D341Med (cell line): ENCODE measurements around the gene EMC1.
"Not testable (repeated sequence)": the region's sequence is repeated elsewhere in the genome, so short reads cannot be mapped to it uniquely, and the experiment has no call there.

Experiments
- DNase-seq: peaks from one replicate; pipeline ENCODE4 v3.0.0; 2012; ENCODE audit warnings: low spot score

Gene EMC1

DNA sequence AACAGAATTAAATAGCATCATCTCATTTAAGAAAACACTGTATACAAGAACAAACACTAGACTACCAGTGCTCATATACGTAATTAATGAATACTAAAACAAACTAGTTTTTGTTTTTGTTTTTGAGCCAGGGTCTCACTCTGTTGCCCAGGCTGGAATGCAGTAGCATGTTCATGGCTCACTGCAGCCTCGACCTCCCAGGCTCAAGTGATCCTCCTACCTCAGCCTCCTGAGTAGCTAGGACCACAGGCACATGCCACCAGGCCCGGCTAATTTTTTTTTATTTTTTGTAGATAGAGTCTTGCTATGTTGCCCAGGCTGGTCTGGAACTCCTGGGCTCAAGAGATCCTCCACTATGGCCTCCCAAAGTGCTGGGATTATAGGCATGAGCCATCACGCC, 34.7 kb downstream of the EMC1 start:
- DNase-seq = not testable (repeated sequence)

DNA sequence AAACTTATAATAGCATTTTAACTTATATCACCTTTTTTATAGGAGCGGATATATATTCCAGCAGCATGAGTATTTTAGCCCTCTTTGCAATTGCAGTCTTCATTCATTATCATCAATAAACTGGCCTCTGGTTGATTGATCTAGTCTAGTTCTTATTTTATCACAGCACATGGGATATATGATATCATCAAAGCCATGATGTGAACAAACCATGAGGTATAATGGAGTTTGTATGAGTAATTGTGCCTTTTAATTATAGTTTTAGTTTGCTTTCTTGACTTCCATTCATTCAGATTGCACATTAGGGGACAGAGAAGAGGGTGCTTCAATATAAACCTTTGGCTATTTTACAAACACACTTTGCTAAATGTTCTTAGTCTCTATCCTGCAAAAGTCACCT, 37.7 kb downstream of the EMC1 start:
- DNase-seq = no peak

DNA sequence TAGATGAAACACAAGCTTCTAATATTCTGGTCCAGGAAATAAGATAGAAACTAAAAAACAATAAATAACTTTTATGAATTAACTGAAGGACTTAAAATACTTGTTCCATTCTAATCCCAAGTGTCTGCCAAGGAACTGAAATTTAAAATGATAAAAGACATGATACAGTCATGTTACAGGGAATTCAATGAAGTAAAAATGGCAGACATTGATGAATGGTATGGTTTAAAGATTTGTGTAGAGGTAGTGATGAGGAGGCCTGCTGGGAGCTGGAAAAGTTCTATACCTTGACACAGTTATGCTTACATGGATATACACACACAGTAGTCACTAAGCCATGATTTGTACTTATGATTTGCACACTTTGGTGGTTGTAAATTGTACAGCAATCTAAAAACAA, 39.2 kb downstream of the EMC1 start:
- no peak for DNase-seq

DNA sequence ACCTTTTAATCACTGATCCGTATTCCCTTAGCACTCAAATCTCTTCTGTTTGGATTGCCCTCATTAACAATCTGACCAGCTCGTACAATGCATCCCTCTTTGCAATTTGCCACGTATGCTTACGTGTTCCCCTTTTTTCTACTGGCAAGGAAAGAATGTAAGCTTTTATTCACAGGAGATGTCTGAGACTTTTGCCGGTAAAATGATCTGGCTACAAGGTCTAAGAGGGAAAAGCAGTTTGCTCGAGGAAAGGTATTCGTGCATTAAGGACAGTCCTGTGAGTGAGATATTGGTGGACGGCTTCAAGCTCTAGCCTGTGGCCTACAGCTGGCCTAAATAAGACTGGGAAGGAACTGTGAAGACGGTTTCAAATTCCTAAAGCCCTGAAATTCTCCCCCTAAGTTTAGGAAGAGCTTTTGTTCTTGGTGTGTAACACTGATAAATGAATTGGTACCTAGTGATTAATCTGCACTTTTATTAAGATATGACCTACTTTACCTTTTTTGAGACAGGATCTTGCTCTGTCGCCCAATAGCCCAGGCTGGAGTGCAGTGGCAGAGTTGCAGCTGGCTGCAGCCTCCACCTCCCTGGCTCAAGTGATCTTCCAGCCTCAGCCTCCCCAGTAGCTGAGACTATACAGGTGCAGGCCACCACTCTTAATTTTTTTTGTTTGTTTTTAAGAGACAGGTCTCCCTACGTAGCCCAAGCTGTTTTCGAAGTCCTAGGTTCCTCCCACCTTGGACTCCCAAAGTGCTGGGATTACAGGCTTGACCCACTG, 40.4 kb downstream of the EMC1 start:
- no peak for DNase-seq

DNA sequence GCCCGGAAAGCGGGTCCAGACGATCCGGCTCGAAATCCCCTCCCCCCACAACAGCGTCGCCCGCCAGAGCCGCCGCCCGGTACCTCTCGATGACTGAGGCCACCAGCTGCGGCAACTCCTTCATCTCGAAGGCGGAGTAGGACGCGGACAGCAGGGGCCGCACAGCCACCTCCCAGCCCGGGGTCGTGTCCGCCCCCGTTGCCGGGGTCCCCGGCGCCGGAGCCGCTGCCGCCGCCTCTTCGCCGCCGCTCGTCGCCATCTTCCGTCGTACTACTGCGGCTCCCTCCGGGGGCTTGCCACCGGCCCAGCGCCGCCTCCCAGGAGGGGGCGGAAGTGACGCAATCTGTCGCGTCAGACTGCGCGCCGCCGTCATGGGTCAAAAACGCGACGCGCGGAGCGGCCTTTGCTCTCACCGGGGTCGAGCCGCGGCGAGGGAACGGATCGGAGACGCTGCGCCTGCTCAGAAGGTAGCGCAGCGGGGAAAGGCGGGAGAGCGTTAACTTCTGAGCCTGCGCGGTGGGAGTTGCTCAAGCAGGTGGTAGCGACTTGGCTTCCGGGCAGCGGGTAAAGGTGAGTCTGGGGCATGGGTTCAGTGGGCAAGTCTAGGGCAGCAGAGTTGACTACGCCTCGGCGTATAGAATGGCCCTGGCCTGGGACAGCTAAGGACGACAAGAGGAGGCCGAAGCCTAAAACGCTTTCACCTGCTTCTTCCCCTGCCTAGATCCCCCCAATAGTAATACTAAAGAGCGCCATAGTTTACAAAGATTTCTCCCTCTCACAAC, 41.1 kb downstream of the EMC1 start, which contains the start of gene UBR4:
Gene UBR4, minus strand, starts transcription at position 277 of the 782 bp plus-strand sequence. Its CDS starts 18 bp downstream, at position 259.
- peak; percentile 96 for DNase-seq

DNA sequence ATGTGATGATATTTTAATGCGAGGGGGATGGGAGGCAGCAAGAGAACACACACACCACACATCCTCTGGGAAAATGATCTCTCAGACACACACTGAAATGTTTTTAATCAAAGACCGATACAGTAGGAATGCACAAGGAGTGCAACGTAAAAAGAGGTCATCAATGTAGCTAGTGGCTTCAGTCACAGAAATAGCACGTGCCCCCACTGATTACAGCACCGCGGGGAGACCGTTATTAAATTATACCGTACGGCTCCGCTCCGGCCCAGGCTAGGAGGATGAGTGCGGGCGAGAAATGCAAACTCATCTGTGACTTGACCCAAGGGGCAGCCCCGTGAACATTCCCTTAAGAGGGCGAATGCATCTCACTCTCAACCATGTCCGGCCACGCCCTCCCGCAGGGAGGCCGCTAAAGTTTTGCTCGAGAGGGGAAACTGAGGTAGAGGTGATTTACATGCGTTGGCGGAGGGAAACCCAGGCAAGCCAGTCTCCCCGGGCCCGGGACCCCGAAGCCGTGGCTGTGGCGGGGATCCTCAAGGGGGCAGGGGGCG, 41.8 kb downstream of the EMC1 start:
- DNase-seq = peak; percentile 44

DNA sequence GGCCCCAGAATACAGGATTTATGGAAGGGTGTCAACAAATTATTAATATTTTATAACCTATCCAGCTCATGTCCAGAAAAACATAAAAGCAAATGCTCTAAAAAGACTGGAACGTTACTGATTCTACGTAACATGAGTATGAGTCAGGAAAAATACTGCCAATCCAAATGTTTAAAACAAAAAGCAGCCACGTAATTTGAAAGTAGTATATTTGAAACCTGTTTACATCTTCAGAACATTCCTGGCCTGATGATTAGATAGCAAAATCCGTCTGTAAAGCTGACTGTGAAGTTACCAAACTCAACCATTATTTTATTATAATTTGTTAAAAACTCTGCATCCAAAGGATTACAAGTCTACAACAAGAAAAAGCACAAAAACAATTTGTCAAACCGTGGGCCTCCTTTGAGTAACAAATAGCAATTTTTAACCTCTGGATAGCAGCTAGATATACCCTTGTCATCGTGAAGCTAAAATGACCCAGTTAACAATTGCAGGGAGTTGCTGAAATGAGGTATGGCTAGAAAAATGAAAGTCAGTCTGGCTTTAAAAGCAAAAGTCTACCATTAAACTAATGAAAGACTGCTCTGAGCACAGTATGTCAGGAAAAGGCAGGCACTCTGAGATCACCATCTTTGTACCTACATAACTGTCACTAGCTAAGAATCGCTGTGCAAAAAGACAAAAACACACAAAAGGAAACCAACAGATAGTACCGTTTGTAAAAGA, 42.5 kb downstream of the EMC1 start:
- no peak for DNase-seq

DNA sequence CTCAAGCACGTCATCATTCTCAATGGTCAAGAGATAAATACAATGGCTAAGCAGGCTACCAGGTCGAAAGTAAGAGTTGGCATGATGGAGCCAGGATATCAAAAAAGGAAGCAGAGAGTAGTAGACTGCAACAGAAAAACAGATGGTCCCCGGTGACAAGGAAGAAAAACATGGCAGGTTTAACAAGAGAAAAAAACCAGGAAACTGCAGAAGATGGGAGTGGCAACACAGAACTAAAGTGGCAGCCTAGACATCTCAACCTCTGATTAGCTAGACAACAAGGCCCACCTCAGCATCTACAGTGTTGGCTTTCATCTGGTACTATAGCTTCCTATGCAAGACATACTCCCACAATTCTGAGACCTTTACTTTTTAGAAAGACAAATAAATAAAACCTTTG, 44.4 kb downstream of the EMC1 start:
- no peak for DNase-seq

DNA sequence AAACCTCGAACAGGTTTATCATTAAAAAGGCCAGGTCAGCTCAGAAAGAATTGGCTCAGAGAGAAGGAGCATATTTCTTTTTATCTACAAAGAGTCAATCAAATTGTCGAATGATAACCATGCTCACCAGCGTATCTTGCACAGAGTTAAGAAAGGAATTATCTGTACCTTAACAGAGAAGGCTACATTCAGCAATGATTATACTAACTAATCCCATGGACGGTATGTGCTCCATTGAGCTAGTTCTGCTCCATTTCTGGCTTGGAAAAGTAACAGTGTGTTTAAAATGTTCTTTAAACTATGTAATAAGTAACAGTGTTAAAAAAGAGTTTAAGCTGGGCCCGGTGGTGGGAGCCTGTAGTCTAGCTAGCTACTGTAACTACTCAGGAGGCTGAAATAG, 45.5 kb downstream of the EMC1 start:
- DNase-seq = no peak

DNA sequence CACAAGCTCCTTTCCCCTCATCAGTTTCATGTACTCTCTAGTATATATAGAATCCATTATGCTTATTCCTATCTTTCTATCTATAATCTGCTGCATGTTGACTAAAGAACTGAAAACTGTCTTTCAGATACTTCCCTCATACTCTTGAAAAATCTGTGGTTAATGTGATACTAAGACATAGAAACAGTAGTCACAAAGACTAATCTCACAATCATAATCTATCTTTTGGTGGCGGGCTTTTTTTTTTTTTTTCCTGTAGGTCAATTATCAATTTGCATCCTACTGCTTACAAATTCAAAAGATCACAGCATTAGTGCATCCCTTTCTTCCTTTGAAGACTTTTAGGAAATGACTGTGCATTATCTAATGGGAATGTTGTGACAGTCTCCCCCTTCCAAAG, 45.9 kb downstream of the EMC1 start:
- no peak for DNase-seq

DNA sequence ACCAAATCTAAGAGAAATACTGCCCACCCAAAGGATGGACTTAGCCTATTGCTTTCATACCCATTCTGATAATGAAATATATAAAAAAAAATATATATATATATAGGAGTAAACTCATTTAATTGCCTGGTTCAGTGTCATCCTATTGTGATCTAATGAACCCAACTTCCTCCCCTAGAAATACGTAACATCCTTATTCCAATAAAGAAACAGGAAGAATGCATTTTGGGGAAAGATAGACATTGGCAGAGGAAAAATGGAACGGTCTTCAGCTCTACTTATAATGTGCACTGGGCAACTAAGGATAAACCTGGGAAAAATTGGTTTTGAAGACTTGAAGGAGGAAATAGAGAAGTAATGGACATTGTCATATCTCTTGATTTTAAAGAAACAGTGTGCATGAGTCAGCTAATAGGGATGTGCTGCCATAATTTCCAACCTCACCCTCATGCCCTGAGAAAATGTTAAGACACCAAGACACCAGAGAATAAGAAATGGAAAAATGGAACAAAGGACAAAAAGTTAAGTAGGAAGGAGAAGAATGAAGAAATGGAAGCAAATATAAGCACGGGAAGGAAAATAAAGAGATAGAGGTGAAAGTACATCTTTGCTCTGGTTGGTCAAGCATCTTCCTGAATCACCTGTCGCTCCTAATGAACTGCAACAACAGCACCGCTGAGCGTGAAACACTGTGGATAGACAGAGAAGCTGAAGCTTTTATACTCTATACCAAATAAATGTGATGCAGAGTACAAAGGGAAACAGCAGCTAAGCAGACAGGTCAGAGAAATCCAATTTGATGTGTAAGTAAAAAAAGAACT, 46.7 kb downstream of the EMC1 start:
- no peak for DNase-seq

DNA sequence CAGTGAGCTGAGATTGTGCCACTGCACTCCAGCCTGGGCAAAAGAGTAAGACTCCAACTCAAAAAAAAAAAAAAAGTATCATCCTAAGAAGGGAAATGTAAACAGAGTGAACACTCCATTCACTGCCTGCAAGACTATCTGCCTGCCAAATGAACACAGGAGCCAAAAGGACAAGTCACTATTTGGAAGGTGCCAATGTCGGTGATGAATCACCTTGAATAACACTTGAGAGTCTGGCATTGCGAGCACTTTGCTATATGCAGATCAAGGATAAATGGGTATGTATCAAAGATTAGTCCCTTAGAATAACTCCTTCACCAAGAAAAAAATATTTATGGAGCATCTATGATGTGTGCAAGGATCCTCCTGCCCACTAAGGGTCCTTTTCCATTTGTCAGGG, 47.9 kb downstream of the EMC1 start:
- no peak for DNase-seq

DNA sequence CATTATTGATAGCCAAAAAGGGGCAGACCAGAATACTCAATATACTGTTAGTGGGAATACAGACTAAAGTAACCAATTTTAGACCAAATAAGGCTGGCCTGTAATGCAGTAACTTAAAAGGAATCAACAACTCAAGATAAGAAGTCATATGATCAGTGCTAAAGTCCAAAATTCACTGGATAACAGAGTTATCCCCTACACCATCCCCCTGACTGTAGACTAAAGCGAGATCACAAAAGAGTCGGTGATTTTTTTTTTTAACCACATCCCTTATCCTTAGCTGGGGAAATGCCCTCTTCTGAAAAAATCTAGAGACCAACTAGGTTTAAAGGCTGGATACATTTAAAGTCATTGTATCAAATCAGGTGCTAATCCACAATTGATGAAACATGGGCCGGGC, 48.9 kb downstream of the EMC1 start:
- no peak for DNase-seq

DNA sequence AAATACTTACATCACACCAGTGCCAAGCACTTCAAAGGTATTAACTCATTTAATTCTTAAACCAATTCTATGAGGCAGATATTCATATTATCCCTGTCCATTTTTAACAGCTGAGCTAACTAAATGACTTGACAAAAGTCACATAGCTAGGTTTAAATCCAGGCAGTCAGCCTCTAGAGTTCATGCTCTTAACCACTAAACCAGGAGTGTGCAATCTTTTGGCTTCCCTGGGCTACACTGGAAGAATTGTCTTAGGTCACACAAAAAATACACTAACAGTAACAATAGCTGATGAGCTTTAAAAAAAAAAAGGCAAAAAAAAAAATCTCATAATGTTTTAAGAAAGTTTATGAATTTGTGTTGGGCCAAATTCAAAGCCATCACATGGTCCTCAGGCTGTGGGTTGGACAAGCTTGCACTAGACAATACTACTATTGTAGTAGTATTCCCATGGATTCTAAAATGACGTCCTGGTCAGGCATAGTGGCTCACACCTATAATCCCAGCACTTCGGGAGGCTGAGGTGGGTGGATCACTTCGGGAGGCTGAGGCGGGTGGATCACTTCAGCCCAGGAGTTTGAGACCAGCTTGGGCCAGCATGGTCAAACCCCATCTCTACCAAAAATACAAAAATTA, 51.2 kb downstream of the EMC1 start:
- no peak for DNase-seq

DNA sequence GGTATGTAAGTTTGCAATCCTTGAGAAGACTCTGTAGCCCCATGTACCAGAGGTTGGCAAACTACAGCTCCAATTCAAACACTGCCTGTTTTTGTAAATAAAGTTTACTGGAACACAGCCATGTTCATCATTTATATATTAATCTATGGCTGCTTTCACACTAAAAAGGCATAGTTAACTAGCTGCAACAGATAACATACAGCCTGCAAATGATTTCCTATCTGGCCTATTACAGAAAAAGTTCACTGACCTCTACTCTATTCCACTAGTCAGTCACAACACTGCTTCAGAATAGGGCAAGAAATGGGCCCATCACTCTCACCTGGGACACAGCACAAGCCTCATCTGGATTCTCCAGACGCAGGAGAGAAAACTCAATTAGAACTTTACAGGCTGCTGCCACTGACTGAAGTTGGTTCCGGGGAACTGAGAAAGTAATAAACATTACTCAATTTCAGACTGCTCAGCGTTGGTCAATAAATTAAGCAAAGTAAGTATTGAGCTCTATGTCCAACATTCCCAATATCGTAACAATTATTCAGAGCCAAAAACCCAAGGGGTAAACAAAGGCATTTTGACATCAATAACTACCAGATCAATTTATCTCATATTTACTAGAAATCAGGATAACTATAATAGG, 51.9 kb downstream of the EMC1 start:
- no peak for DNase-seq

DNA sequence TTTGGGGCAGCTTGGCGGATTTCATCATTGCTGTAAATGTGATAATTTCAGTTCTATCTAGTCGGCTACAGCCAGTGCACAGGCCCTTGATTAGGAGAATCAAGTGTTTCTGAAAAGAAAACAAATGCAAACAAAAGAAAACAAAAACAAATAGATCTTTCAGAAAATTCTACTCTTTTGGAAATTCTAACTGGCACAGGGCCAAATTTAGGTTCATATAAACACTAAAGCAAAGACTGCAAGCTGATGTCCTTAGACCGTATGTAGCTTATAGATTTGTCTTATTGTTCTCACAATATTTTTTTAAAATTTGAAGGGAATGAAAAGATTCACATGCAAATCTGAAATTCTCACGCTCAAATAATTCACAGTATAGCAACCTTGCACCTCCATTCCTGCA, 52.5 kb downstream of the EMC1 start:
- no peak for DNase-seq

DNA sequence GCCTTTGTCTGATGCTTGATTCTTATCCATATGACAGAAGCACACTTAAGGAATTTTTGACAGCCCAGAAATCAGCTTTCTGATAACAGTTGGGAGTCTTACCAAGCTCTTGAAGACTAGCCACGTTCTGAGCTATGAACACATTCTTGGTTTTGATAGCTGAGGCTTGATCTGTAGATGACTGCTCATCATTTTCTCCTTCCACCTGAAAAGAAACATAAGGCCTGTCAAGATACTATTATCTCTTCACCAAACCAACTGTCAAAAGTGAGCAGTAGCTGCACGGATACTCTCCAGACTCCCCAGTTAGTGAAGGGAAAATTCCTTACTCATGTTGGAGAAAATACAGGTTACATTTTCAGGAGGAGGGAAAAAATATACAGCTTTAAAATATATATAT, 53.5 kb downstream of the EMC1 start:
- DNase-seq = no peak

DNA sequence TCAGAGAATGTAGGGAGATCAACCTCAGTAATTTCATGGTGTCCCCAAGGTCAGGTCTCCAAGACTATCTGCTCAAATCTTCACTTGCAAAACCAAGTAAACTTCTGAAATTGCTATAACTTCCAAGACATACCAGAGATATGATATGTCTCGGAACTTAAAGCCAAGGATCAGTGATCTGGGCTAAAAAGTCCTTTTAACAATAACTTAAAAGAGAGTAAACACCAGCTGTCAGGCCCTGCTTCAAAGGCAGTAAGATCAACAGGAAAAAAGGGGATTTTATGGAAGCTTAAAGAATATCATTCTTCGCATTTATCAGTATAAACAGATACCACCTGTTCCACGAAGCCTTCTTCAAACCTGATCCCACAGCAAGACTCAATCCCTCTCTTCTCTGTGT, 55.0 kb downstream of the EMC1 start:
- DNase-seq = no peak

DNA sequence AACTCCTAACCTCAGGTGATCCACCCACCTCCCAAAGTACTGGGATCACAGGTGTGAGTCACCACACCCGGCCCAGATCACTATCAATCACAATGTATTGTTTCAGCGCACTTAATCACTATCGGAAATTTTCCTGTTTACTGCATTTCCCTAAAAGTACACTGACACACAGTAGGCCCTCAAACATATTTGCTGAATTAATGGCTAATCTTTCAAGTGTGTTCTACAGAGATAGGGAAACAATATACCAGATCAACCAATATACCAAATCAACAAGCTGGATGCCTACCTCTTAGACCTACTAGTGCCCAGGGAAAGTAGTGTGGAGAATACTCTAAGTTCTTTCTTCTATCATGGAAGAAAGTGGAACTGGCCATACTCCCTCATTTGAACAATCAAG, 58.3 kb downstream of the EMC1 start:
- no peak for DNase-seq

DNA sequence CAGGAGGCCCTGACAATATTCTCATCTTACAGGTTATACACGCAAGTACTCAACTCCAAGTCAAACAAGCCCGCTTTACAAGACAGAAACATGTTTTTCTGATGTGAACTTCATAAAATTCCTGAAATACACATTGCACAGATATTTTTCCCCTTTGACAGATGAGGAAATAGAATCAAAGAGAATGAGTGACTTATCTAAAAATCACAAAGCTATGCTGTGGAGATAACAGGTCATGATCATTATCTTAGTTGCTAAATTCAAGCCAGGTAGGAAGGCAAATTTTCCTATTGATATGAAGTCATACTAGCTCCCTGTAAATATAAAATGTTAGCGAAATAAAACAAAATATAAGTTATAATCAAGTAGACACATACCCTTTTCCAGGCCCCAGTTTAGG, 59.5 kb downstream of the EMC1 start:
- DNase-seq = no peak

DNA sequence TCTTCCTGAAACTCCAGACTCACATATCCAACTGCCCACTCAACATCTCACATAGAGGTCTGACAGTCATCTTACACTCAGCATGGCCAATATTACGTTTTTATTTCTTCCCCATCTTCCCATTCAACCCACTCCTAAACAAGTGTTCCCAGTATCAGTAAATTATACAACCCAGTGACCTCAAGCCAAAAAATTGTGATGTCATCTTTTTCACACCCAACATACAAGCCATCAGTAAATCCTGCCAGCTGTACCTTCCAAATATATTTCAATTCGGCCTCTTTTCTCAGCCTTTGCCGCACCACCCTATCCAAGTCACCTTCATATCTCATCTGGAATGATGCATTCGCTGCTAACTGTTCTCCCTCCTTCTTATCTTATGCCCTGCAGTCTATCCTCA, 60.9 kb downstream of the EMC1 start:
- DNase-seq = no peak
